GM12878 (cell line): ENCODE results near the gene TMEM201. TPM values are rescaled to one million over a fixed set of nuclear protein-coding genes. Genes with fewer than 3 reads are reported as not detected.

ENCODE experiments used
- ATAC-seq: fragments of 200-7000 bp; cut with Tn5 transposase; 3 replicates; pipeline ENCODE4 v1.9.1; 2020; ENCODE audit warnings: mild to moderate bottlenecking, moderate library complexity
- BruUV-seq: library from RNA; stranded (reverse); fragments of 400-500 nt; replicated peaks from 2 replicates; lab custom pipeline; 2021; lab: Mats Ljungman, UMichigan
- CTCF ChIA-PET: fragments of 300-600 bp; sonication (Branson Sonifier 250); formaldehyde crosslinking; extraction: SDS; loops from one replicate; lab custom pipeline; 2021; ENCODE audit warnings: inconsistent platforms; lab: Yijun Ruan, JAX
- POLR2A ChIA-PET: fragments of 350-600 bp; formaldehyde crosslinking; extraction: SDS; loops from one replicate; lab custom pipeline; 2021; ENCODE audit warnings: inconsistent platforms; lab: Charles Lee
- RAD21 ChIA-PET: fragments of 300-600 bp; sonication (Branson Sonifier 250); formaldehyde crosslinking; loops from one replicate; lab custom pipeline; 2023; ENCODE audit warnings: antibody characterized with exemption; ENCODE audit not compliant: unreplicated experiment; lab: Charles Lee
- SMC1A ChIA-PET: fragments of 300-600 bp; sonication (Branson Sonifier 250); formaldehyde crosslinking; loops from one replicate; lab custom pipeline; 2023; ENCODE audit not compliant: unreplicated experiment, uncharacterized antibody; lab: Charles Lee
- DNase-seq: peaks from one replicate; pipeline ENCODE4 v3.0.0-alpha.2; 2011; ENCODE audit warnings: low read depth, low spot score
- FAIRE-seq: peaks from 3 replicates; lab custom pipeline; 2011; peaks lifted over from hg19 to GRCh38; lab: Jason Lieb, UNC
- H2AFZ ChIP-seq: 2 replicates; pipeline ENCODE4 v1.6.0; 2011; ENCODE audit warnings: low read depth, low read length, control low read depth; ENCODE audit not compliant: control insufficient read depth
- H3K27ac ChIP-seq: 2 replicates; pipeline ENCODE4 v1.5.1; 2011; ENCODE audit warnings: control low read depth; ENCODE audit not compliant: control insufficient read depth, insufficient read depth
- H3K27me3 ChIP-seq, 2 experiments: replicated peaks in 1 of 2; 2 replicates each; pipeline versions ENCODE4 v1.6.0 to v1.6.1; 2011; ENCODE audit warnings: low read length in 1 of 2; ENCODE audit not compliant: control insufficient read depth in 2 of 2, insufficient read depth in 2 of 2
- H3K36me3 ChIP-seq, 2 experiments: 2 replicates each; pipeline ENCODE4 v1.5.1; 2011; ENCODE audit warnings: low read length in 1 of 2; ENCODE audit not compliant: control insufficient read depth in 2 of 2, insufficient read depth in 2 of 2
- H3K4me1 ChIP-seq: 2 replicates; pipeline ENCODE4 v1.6.1; 2011; ENCODE audit warnings: mild to moderate bottlenecking, low read length, moderate library complexity, mixed read lengths; ENCODE audit not compliant: control insufficient read depth, insufficient read depth
- H3K4me2 ChIP-seq: 2 replicates; pipeline ENCODE4 v1.6.0; 2011; ENCODE audit warnings: control low read depth; ENCODE audit not compliant: control insufficient read depth, insufficient read depth
- H3K4me3 ChIP-seq: fragments of 200-600 bp; sonication (generic); 2 replicates; pipeline ENCODE4 v1.5.1; 2016
- H3K79me2 ChIP-seq: 2 replicates; pipeline ENCODE4 v1.6.0; 2011; ENCODE audit warnings: low read length; ENCODE audit not compliant: control insufficient read depth, insufficient read depth
- H3K9ac ChIP-seq: 2 replicates; pipeline ENCODE4 v1.8.0; 2011; ENCODE audit warnings: low read length, control low read depth, mixed read lengths; ENCODE audit not compliant: control insufficient read depth, insufficient read depth
- H3K9me3 ChIP-seq: replicated peaks from 3 replicates; pipeline ENCODE4 v1.5.1; 2011; ENCODE audit warnings: mild to moderate bottlenecking, low read length; ENCODE audit not compliant: control insufficient read depth, insufficient read depth
- H4K20me1 ChIP-seq: 2 replicates; pipeline ENCODE4 v1.6.0; 2011; ENCODE audit not compliant: control insufficient read depth, insufficient read depth
- EZH2 ChIP-seq: IDR thresholded peaks from 2 replicates; pipeline ENCODE4 v1.6.1; 2012; ENCODE audit warnings: low read depth, mild to moderate bottlenecking, control low read depth, inconsistent platforms, low read length, borderline replicate concordance; ENCODE audit not compliant: control insufficient read depth
- FOS ChIP-seq: IDR thresholded peaks from 3 replicates; pipeline ENCODE4 v1.6.1; 2011; ENCODE audit warnings: borderline replicate concordance; ENCODE audit not compliant: insufficient read length; ENCODE audit errors: extremely low read depth
- HDAC6 ChIP-seq: fragments of 200-600 bp; sonication (generic); IDR thresholded peaks from one replicate; pipeline ENCODE4 v1.8.0; 2017; ENCODE audit warnings: antibody characterized with exemption; ENCODE audit not compliant: unreplicated experiment
- JUND ChIP-seq: IDR thresholded peaks from 2 replicates; pipeline ENCODE4 v1.6.1; 2012; ENCODE audit warnings: low read depth, mild to moderate bottlenecking, low read length, improper control_type of control experiment, moderate library complexity
- NBN ChIP-seq: fragments of 450-650 bp; IDR thresholded peaks from 2 replicates; pipeline ENCODE4 v1.6.1; 2016
- PML ChIP-seq: IDR thresholded peaks from 2 replicates; pipeline ENCODE4 v1.6.1; 2012; ENCODE audit warnings: low read length, inconsistent platforms
- POU2F2 ChIP-seq: IDR thresholded peaks from 3 replicates; pipeline ENCODE4 v1.6.1; 2011; ENCODE audit warnings: low read depth, mild to moderate bottlenecking, low read length, borderline replicate concordance
- RELA ChIP-seq: fragments of 450-650 bp; IDR thresholded peaks from 2 replicates; pipeline ENCODE4 v1.8.0; 2014; ENCODE audit warnings: borderline replicate concordance; ENCODE audit not compliant: partially characterized antibody
- SREBF1 ChIP-seq: IDR thresholded peaks from 2 replicates; pipeline ENCODE4 v1.6.1; 2012; ENCODE audit warnings: mild to moderate bottlenecking, low read length
- YBX1 ChIP-seq: fragments of 450-650 bp; IDR thresholded peaks from 2 replicates; pipeline ENCODE4 v1.6.1; 2016; ENCODE audit warnings: antibody characterized with exemption
- ZNF24 ChIP-seq: fragments of 450-650 bp; IDR thresholded peaks from 2 replicates; pipeline ENCODE4 v1.6.1; 2017; ENCODE audit warnings: antibody characterized with exemption, mild to moderate bottlenecking
- WGBS: methylation state at CpG from one replicate; pipeline ENCODE4 v1.1.6; 2016; ENCODE audit warnings: low lambda C conversion rate; ENCODE audit not compliant: insufficient replicate concordance, insufficient coverage; ENCODE audit errors: missing lambda C conversion rate; 5-methylcytosine and 5-hydroxymethylcytosine counted together
- in situ Hi-C: fragments of 300-500 bp; cut with MboI; formaldehyde crosslinking; loops from 9 replicates; pipeline ENCODE4 v1.14.3; 2018; ENCODE audit warnings: mixed read lengths
- intact Hi-C: fragments of 100-400 bp; cut with micrococcal nuclease; formaldehyde crosslinking; loops from one replicate; pipeline ENCODE4 v1.14.2; 2022; ENCODE audit not compliant: unreplicated experiment
- polyA plus RNA-seq, 11 experiments: library from polyadenylated mRNA; depleted of rRNA in 4 of 11; unstranded in 6 of 11; stranded (reverse) in 5 of 11; fragments of >200 nt; fragmentation: Nextera tagmentation in 4 of 11; fragmentation: Illumina TruSeq in 1 of 11; extraction: Ambion mirVana in 4 of 11; extraction: Trizol in 1 of 11; gene quantifications; 1 replicate in 1 of 11; 2 replicates in 10 of 11; pipeline versions ENCODE4 v1.2.1 to v1.2.3, GENCODE V29; 2011 to 2016; ENCODE audit warnings: inconsistent platforms in 2 of 11, missing spikeins in 2 of 11, low read depth in 1 of 11
- total RNA-seq, 4 experiments: library from RNA; depleted of rRNA in 3 of 4; stranded (reverse); fragments of >200 nt in 3 of 4; fragmentation: Illumina TruSeq in 1 of 4; extraction: Trizol in 1 of 4; gene quantifications; 2 replicates each; pipeline versions ENCODE4 v1.2.1 to v1.2.3, GENCODE V29; 2013 to 2021
- TF ChIP-seq, protein P1 (sequence below): fragments of 450-650 bp; IDR thresholded peaks from 2 replicates; pipeline ENCODE4 v1.6.1; 2018; ENCODE audit warnings: borderline replicate concordance, mild to moderate bottlenecking; ENCODE audit not compliant: partially characterized antibody
- TF ChIP-seq, protein P2 (sequence below): IDR thresholded peaks from 2 replicates; pipeline ENCODE4 v1.6.1; 2012; ENCODE audit warnings: low read depth, low read length, improper control_type of control experiment

The TMEM201 gene
- total and polyA plus RNA-seq, 10 of the 15 experiments (the other 5 are each of a cell fraction or from before 2014, with no cell fraction given), result 0.13 to 26.6 (median 6.1) TPM

DNA sequence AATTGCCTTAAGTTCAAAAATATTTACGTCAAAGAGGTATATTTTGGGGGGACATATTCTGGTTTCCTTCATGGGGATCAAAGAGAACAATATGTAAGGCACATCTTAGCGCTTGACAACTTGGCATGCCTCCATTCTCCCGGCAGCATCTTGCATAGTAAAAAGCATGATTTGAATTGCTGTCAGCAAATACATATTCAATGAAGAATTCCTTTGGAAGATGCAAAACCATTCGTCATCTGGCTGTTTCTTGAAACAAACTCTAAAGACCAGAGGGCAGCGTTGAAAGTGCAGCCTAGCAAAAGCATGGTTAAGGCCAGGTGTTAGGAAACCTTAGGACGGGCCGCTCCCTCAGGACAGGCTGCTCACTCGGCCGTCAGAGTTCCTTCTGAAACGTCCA is 59.5 kb downstream of the TMEM201 start:
- RAD21 ChIA-PET, result no interaction called here
- Histone ChIP-seq H3K79me2 (peaks cover 36% of the 10 kb centered on the region), H3K36me3 (no peaks in the 10 kb centered on the region), H3K27me3 (no peaks in the 10 kb centered on the region), H2AFZ (no peak overlapping the region), H4K20me1 (no peaks in the 10 kb centered on the region), H3K4me3 (no peak overlapping the region), H3K4me1 (peaks cover 21% of the 10 kb centered on the region), H3K9me3 (no peaks in the 10 kb centered on the region), H3K9ac (no peak overlapping the region), H3K27ac (no peak overlapping the region), H3K4me2 (no peak overlapping the region)
- no peak for FAIRE-seq
- no peak for DNase-seq
- BruUV-seq, result no TSS peak
- POLR2A ChIA-PET, result interaction anchor here (1.5 kb wide), 1 partner anchor 18 kb away, joined by 7 read pairs; no protein-coding TSS in a partner anchor
- WGBS, result 91% methylated on average over 10 of the region's 10 CpGs
- TF ChIP-seq, protein P1, sequence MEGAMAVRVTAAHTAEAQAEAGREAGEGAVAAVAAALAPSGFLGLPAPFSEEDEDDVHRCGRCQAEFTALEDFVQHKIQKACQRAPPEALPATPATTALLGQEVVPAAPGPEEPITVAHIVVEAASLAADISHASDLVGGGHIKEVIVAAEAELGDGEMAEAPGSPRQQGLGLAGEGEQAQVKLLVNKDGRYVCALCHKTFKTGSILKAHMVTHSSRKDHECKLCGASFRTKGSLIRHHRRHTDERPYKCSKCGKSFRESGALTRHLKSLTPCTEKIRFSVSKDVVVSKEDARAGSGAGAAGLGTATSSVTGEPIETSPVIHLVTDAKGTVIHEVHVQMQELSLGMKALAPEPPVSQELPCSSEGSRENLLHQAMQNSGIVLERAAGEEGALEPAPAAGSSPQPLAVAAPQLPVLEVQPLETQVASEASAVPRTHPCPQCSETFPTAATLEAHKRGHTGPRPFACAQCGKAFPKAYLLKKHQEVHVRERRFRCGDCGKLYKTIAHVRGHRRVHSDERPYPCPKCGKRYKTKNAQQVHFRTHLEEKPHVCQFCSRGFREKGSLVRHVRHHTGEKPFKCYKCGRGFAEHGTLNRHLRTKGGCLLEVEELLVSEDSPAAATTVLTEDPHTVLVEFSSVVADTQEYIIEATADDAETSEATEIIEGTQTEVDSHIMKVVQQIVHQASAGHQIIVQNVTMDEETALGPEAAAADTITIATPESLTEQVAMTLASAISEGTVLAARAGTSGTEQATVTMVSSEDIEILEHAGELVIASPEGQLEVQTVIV, result no peak
- TF ChIP-seq YBX1 (no peak), HDAC6 (no peak), SREBF1 (no peak), POU2F2 (no peak), EZH2 (no peak), NBN (no peak), RELA (no peak), PML (no peak), JUND (no peak), FOS (no peak), ZNF24 (no peak)
- TF ChIP-seq, protein P2, sequence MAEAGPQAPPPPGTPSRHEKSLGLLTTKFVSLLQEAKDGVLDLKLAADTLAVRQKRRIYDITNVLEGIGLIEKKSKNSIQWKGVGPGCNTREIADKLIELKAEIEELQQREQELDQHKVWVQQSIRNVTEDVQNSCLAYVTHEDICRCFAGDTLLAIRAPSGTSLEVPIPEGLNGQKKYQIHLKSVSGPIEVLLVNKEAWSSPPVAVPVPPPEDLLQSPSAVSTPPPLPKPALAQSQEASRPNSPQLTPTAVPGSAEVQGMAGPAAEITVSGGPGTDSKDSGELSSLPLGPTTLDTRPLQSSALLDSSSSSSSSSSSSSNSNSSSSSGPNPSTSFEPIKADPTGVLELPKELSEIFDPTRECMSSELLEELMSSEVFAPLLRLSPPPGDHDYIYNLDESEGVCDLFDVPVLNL, result no peak
- ATAC-seq, result no peak
- intact Hi-C loops, result no loop called here
- in situ Hi-C loops, result no loop called here
- CTCF ChIA-PET, result interaction anchor here (1.3 kb wide), 1 partner anchor 17 kb away, joined by 4 read pairs; no protein-coding TSS in a partner anchor
- SMC1A ChIA-PET, result no interaction called here
